GM18505 (cell line): ENCODE results near the gene PC.
A peak's percentile ranks its signal among the peaks of the same experiment; 100 is the strongest.

Experiments used
- ATAC-seq: cut with Tn5 transposase; IDR thresholded peaks from one replicate; pipeline ENCODE4 v1.9.1; 2021; ENCODE audit not compliant: unreplicated experiment
- POLR2A ChIP-seq: IDR thresholded peaks from 4 replicates; pipeline ENCODE4 v1.6.1; 2011; ENCODE audit warnings: borderline replicate concordance; ENCODE audit not compliant: insufficient read depth, insufficient read length; ENCODE audit errors: extremely low read depth

Gene PC

DNA sequence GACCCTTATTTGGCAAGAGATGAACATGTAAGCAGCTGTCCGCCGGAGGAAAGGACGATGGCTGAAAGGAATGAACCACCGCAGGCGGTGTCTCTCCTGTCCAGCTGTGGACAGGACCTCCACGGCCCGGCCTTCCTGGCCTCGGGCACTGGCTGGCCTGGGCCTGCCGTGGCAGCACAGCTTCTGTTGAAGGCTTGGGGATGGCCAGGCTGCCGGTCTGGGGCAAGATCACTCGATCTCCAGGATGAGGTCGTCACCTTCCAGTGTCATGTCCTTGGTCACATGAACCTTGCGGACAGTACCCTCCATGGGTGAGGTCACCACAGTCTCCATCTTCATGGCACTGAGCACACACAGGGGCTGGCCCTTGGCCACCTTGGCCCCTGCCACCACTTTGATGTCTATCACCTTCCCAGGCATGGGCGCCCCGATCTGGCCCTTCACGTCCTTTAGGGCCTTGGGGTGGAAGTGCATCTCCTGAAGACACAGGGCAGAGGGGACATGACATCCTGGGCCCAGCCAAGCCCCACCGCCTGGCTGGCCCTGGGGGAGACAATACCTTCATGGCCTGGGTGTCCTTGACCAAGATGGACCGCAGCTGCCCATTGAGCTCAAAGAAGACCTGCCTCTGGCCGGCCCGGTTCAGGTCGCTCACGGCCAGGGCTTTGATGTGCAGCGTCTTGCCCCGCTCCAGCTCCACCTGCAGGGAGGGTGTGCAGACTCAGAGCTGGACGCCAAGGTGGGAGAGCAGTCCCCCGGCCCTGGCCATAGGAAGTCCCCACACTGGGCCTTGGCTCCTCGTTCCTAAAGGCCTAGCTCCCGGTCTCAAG, 109.3 kb downstream of the PC start:
- no peak for ATAC-seq
- TF ChIP-seq POLR2A = no peak

DNA sequence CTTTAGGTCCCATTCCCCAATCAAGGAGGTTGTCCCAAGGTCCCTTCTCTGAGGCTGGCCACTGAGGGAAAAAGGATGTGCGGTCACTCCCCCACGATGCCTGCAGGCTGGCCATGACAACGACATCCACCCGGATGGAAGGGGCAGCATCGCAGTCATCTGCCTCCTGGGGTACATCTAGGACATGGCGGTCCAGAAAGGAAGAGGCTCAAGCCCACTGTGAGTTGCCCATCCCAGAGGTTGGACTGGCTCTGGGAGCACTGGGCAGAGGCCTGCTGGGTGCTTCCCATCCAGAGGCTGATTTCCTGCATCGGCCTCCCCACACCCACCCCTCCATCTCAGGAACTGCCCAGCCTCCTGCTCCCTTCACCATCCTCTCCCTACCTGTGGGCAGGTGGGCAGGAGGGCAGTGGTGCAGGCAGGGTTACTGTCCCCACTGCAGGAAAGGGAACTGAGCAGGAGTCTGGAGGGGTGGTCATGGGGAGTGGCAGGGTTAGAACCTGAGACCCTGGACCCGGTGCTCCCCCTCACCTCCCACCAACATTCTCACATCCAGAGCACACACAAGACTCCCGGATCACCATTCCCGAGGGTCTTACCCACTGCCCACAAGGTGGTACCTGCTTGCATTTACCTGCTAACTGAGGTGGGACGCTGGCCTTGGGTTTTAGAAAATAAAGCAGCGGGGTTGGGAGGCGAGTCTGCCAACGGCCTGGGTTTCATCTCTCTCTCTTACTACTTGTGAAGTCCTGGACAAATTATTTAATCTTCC, 110.5 kb downstream of the PC start:
- ATAC-seq = no peak
- no peak for TF ChIP-seq POLR2A

- TF ChIP-seq POLR2A = no peak
- ATAC-seq = no peak
Measured at GRCh38 chr11:66846671-66847091, 111.5 kb downstream of the PC start.

DNA sequence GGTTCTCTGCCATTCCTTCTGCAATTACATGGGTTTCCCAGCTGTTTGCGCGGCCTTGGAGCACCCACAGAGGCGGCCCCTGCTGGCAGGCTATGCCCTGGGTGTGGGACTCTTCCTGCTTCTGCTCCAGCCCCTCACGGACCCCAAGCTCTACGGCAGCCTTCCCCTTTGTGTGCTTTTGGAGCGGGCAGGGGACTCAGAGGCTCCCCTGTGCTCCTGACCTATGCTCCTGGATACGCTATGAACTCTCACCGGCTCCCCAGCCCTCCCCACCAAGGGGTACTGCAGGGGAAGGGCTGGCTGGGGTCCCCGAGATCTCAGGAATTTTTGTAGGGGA, 112.3 kb downstream of the PC start:
- TF ChIP-seq POLR2A = no peak
- ATAC-seq = no peak

GRCh38 chr11:66845143-66845875, 112.9 kb downstream of the PC start:
- TF ChIP-seq POLR2A = no peak
- no peak for ATAC-seq

DNA sequence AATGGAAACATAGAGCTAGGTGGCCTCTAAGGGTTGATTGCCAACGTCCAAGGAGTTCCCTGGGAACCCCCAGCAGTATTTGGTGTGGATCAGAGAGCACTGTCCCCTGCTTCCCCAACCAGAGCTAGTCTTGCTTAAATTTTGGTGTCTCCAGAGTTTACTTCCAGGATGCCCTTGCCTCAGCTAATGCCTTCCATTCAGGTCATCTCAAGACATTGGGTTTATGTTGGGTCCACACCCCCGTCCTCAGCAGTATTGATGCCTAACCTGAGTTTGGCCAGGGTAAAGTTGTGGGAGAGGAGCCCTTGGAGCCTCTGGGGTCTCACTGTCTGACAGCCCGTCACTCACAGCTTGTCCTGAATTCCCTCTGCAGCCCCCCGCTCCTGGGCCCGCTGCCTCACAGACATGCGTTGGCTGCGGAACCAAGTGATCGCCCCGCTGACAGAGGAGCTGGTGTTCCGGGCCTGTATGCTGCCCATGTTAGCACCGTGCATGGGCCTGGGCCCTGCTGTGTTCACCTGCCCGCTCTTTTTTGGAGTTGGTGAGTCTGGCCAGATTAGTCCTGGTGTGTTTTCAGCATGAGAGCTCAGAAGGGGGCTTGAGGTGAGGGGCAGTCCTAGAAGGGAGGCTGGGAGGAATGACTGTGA, 113.6 kb downstream of the PC start:
- ATAC-seq = no peak
- TF ChIP-seq POLR2A = no peak

GRCh38 chr11:66843776-66844495, 114.2 kb downstream of the PC start:
- ATAC-seq = no peak
- no peak for TF ChIP-seq POLR2A

DNA sequence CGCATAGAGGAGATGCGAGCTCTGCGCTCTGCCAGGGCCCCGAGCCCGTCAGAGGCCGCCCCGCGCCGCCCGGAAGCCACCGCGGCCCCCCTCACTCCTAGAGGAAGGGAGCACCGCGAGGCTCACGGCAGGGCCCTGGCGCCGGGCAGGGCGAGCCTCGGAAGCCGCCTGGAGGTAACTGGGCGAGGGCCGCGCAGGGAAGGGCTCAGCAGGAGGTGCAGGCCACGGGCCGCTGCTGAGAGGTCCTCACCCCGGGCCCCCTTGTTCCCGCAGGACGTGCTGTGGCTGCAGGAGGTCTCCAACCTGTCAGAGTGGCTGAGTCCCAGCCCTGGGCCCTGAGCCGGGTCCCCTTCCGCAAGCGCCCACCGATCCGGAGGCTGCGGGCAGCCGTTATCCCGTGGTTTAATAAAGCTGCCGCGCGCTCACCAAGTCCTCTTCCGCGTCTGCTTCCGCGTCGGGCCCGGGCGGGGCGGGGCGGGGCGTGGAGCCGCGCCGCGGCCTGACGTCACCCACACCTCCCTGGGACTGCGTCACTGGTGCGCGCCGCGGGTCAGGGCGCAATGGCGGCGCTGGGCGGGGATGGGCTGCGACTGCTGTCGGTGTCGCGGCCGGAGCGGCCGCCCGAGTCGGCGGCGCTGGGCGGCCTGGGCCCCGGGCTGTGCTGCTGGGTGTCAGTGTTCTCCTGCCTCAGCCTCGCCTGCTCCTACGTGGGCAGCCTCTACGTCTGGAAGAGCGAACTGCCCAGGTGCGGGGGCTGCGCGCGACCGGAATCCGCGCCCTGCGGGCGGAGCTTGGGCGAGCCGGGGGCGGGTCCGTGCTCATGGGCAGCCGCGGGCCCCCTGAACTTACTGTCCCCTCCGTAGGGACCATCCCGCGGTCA, 115.0 kb downstream of the PC start, which contains the start of gene RCE1:
Gene RCE1, plus strand, starts transcription at position 546 of the 880 bp plus-strand sequence. Its CDS starts 15 bp downstream, at position 561.
- TF ChIP-seq POLR2A = peak; percentile 98
- ATAC-seq = peak; percentile 81

GRCh38 chr11:66842501-66842895, 115.7 kb downstream of the PC start:
- ATAC-seq = no peak
- TF ChIP-seq POLR2A = no peak

DNA sequence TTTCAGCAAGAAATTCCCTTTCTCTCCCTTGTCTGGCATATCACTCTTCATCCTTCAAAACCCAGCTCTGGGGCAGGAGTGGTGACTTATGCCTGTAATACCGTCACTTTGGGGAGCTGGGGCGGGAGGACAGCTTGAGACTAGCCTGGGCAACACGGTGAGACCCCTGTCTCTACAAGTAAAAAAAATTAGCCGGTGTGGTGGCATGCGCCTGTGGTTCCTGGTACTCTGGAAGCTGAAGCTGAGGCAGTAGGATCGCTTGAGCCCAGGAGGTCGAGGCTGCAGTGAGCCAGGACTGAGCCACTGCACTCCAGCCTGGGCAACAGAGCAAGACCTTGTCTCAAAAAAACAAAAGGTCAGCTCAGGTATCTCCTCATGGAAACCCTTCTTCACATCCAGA, 116.3 kb downstream of the PC start:
- ATAC-seq = no peak
- TF ChIP-seq POLR2A = no peak

DNA sequence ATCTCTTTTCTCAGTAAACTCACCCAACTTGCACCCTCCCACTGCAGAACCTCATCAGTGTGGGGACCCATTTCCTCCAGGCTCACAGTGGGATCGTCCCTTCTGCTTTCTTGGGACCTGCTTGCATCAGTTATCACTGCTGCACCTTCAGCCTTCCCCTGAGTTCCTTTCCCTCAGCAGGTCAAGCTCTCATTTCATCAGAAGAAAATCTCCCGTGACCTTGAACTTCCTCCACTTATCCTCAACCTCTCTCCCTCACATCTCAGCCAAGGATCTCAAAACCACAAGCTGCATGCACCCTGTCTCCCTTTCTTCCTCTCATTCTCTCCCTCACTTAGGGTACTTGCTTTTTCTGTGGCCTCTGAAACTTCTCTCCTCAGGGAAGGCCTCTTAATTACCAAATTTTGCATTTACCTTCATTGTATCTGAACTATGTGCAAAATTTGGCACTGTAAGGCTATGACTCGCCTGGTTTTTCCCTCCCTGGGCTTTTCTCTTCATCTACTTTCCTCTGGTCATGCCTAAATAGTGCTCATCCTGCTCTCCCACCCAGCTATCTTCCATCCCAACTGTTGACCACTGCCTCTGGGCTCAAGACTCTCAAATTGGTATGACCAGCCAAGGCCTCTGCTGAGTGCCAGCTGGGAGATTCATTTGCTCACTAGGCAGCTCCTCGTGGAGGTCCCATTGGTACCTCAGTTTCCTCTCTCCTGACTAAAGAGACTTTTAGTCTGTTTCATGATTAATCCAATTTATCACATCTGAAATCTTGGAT, 117.7 kb downstream of the PC start:
- no peak for TF ChIP-seq POLR2A
- ATAC-seq = no peak
